Right lobe of liver (tissue), 6 donors: ENCODE results near the gene IL13. TPM values are rescaled to one million over a fixed set of nuclear protein-coding genes. Genes with fewer than 3 reads are reported as not detected.
"Not testable (repeated sequence)": the region's sequence is repeated elsewhere in the genome, so short reads cannot be mapped to it uniquely, and the experiment has no call there.

Source experiments
- ATAC-seq, 4 donors: fragments of 200-7000 bp; cut with Tn5 transposase; one replicate each; pipeline ENCODE4 v1.9.1; 2020; ENCODE audit warnings: mild to moderate bottlenecking in 4 of 4, moderate library complexity in 4 of 4
- DNase-seq, 3 donors: peaks; one replicate each; pipeline ENCODE4 v3.0.0-alpha.2; 2020
- H3K27ac ChIP-seq, 3 donors: fragments of 200-600 bp; one replicate each; pipeline ENCODE4 v1.8.0; 2022
- H3K27me3 ChIP-seq, 2 donors: fragments of 200-600 bp; one replicate each; pipeline ENCODE4 v1.8.0; 2022
- H3K36me3 ChIP-seq, 4 donors: fragments of 200-600 bp; sonication (generic) in 1 of 4; one replicate each; pipeline versions ENCODE4 v1.5.1 to v1.8.0; 2017 to 2022; ENCODE audit warnings: control low read depth in 1 of 4
- H3K4me1 ChIP-seq, 4 donors: fragments of 200-600 bp; sonication (generic) in 1 of 4; one replicate each; pipeline versions ENCODE4 v1.5.1 to v1.8.0; 2017 to 2022; ENCODE audit warnings: control low read depth in 1 of 4
- H3K4me3 ChIP-seq, 3 donors: fragments of 200-600 bp; one replicate each; pipeline ENCODE4 v1.8.0; 2022
- H3K9me3 ChIP-seq, 4 donors: fragments of 200-600 bp; sonication (generic) in 1 of 4; one replicate each; pipeline versions ENCODE4 v1.5.1 to v1.8.0; 2017 to 2022; ENCODE audit warnings: control low read depth in 1 of 4
- CTCF ChIP-seq, 4 donors: fragments of 200-600 bp in 3 of 4; fragments of 450-650 bp in 1 of 4; IDR thresholded peaks; one replicate each; pipeline versions ENCODE4 v1.5.1 to v1.8.0; 2016 to 2022; ENCODE audit warnings: antibody characterized with exemption in 4 of 4, mild to moderate bottlenecking in 2 of 4
- POLR2A ChIP-seq: fragments of 450-650 bp; IDR thresholded peaks from one replicate; pipeline ENCODE4 v1.6.1; 2017; ENCODE audit warnings: antibody characterized with exemption, mild to moderate bottlenecking
- WGBS: methylation state at CpG from one replicate; pipeline ENCODE4 v1.1.6; 2018; ENCODE audit warnings: low coverage, low lambda C conversion rate; ENCODE audit not compliant: insufficient coverage; ENCODE audit errors: missing lambda C conversion rate; 5-methylcytosine and 5-hydroxymethylcytosine counted together
- intact Hi-C, 2 donors: fragments of 100-400 bp; cut with DNase I; formaldehyde crosslinking; loops; one replicate each; pipeline versions ENCODE4 v1.11.2 to v1.14.1; 2022
- total RNA-seq, 6 experiments: library from RNA; depleted of rRNA in 2 of 6; stranded (reverse); fragments of >200 nt in 2 of 6; fragmentation: NEBNext Ultra II Directional in 3 of 6; extraction: Animal tissue kit (Norgen Biotek cat#: 25700) in 3 of 6; gene quantifications; one replicate each; pipeline versions ENCODE4 v1.1.0 to v1.2.4, GENCODE V29; 2016 to 2023
- donor health status: DM: no; HTN: yes; CAD: no.
- donor health status: DM: no; HTN: no; CAD: no.
- donor health status: DM: no; HTN: no; CAD: no.
- donor health status: DM: no; HTN: yes; CAD: no.
- donor health status: DM: no; HTN: yes; CAD: no.

IL13 gene
- total RNA-seq, 6 experiments from 2014 or later = 0.26 TPM; not detected in 5

GRCh38 chr5:132688536-132689339 lies 30.8 kb downstream of the IL13 start:
- Histone ChIP-seq H3K27me3 (no peaks in the 10 kb centered on the region), H3K9me3 (no peaks in the 10 kb centered on the region), H3K27ac (no peak overlapping the region), H3K4me3 (no peak overlapping the region), H3K4me1 (no peaks in the 10 kb centered on the region), H3K36me3 (no peaks in the 10 kb centered on the region)
- intact Hi-C loops = no loop called here
- ATAC-seq (no peak), DNase-seq (no peak)
- 44% methylated on average over 7 of the region's 7 CpGs for WGBS
- TF ChIP-seq CTCF (IDR thresholded peaks at IDR 0.05) (no peak), POLR2A (no peak)

GRCh38 chr5:132689513-132689912 lies 31.5 kb downstream of the IL13 start:
- WGBS = 84% methylated on average over 7 of the region's 7 CpGs
- DNase-seq = no peak
- ATAC-seq = no peak
- H3K4me3 ChIP-seq = no peak overlapping the region
- TF ChIP-seq POLR2A (no peak), CTCF (IDR thresholded peaks at IDR 0.05) (no peak)
- H3K36me3 ChIP-seq = no peaks in the 10 kb centered on the region
- no peaks in the 10 kb centered on the region for H3K9me3 ChIP-seq
- no peak overlapping the region for H3K27ac ChIP-seq
- intact Hi-C loops = no loop called here
- H3K27me3 ChIP-seq = no peaks in the 10 kb centered on the region
- H3K4me1 ChIP-seq = no peaks in the 10 kb centered on the region

- Histone ChIP-seq H3K27me3 (no peaks in the 10 kb centered on the region), H3K4me3 (no peak overlapping the region), H3K36me3 (no peaks in the 10 kb centered on the region), H3K9me3 (no peaks in the 10 kb centered on the region), H3K27ac (no peak overlapping the region), H3K4me1 (no peaks in the 10 kb centered on the region)
- WGBS = no CpG with 5 or more reads among the region's 3 CpGs
- intact Hi-C loops = no loop called here
- ATAC-seq (no peak), DNase-seq (no peak)
- TF ChIP-seq POLR2A = no peak
- no peak for TF ChIP-seq CTCF (IDR thresholded peaks at IDR 0.05)
Observed at GRCh38 chr5:132690156-132690555, 32.2 kb downstream of the IL13 start.

GRCh38 chr5:132691755-132692631 lies 34.0 kb downstream of the IL13 start:
- intact Hi-C loops, ATAC-seq, H3K9me3 ChIP-seq, DNase-seq, H3K36me3 ChIP-seq, H3K4me1 ChIP-seq, H3K27me3 ChIP-seq, H3K27ac ChIP-seq, H3K4me3 ChIP-seq: not testable (repeated sequence)
- WGBS = 55% methylated on average over 4 of the region's 5 CpGs

- TF ChIP-seq POLR2A = no peak
- TF ChIP-seq CTCF (IDR thresholded peaks at IDR 0.05) = no peak
- DNase-seq (no peak), ATAC-seq (no peak)
- no peak overlapping the region for H3K4me3 ChIP-seq
- H3K36me3 ChIP-seq = no peaks in the 10 kb centered on the region
- H3K4me1 ChIP-seq = no peaks in the 10 kb centered on the region
- H3K9me3 ChIP-seq = no peaks in the 10 kb centered on the region
- no peaks in the 10 kb centered on the region for H3K27me3 ChIP-seq
- no peak overlapping the region for H3K27ac ChIP-seq
- intact Hi-C loops = no loop called here
Observed at GRCh38 chr5:132692632-132692967, 34.6 kb downstream of the IL13 start.
